SH-SY5Y (cell line): ENCODE results near the gene B3GALNT2.

Experiments used
- GATA2 ChIP-seq: IDR thresholded peaks from 2 replicates; pipeline ENCODE4 v1.6.1; 2011; ENCODE audit warnings: mild to moderate bottlenecking, low read depth, low read length
- GATA3 ChIP-seq: IDR thresholded peaks from 2 replicates; pipeline ENCODE4 v1.6.1; 2011; ENCODE audit warnings: low read depth, mild to moderate bottlenecking, low read length, moderate library complexity

- TF ChIP-seq GATA3: no peak
- no peak for TF ChIP-seq GATA2
Measured at GRCh38 chr1:235468970-235469369, 35.3 kb downstream of the B3GALNT2 start.
